ENCODE results near the gene PCSK7. TPM values are rescaled to one million over a fixed set of nuclear protein-coding genes. Genes with fewer than 3 reads are reported as not detected.

PCSK7 gene
- total and polyA plus RNA-seq, 2 of the 4 experiments (the other 2 are of a cell fraction), result 35.8 to 54.3 TPM

DNA sequence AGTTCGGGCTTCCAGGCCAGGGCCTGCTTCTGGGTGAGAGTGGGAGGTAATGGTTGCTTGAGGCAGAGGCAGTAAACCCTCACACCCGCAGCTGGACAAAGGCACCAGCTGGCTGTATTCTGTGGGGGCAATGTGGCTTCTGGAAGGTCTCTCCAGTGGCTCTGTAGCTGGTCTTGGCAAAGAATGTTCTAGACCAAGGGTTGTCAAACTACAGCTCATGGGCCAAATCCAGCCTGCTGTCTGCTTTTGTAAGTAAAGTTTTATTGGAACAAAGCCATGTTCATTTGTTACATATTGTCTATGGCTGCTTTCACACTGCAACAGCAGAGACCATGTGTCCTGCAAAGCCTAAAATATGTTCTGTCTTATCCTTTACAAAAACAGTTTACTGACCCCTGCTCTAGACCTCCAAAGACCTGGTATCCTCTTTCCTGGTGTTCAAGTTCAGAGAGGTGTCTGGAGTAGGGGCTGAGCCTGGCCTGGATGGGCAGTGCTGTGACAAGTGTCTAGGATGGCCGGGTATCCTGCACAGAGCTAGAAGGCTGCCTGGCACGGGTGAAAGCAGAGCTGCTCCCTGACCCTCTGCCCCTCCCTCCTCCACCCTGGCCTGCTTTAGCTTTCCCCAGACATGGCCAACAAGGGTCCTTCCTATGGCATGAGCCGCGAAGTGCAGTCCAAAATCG is 29.3 kb downstream of the PCSK7 start:
- dilution Hi-C loops (cut with HindIII; ENCODE audit: low sequenced_read_pairs, unreplicated experiment) (no loop called here), intact Hi-C loops (cut with micrococcal nuclease) (no loop called here), in situ Hi-C loops (cut with MboI; ENCODE audit: low sequenced_read_pairs) (no loop called here)
- ChIA-PET CTCF (interaction anchor here (0.7 to 0.9 kb wide), 2 partner anchors 20 to 22 kb away, joined by 4 read pairs; no protein-coding TSS in a partner anchor), POLR2A (ENCODE audit: unreplicated experiment) (interaction anchor here (0.7 to 1.8 kb wide), 3 partner anchors 20 to 56 kb away, joined by 3 to 6 read pairs (median 4); partner anchors contain the start of gene SIDT2)
- Histone ChIP-seq H3K4me1 (ENCODE audit: control insufficient read depth, insufficient read depth, low read length) (peaks cover 46% of the 10 kb centered on the region), H3K27ac (ENCODE audit: insufficient read depth, low read length) (peak overlapping the region; percentile 91), H2AK9ac (replicated peaks; ENCODE audit: low read depth, low read length, poor library complexity) (peak overlapping the region; percentile 38), H3K18ac (ENCODE audit: low read depth, low read length) (no peak overlapping the region; the same call in 1 of the 2 replicates), H3K79me1 (ENCODE audit: low read depth in 1 of 2, low read length in 2 of 2) (peaks cover 29 to 61% of the 10 kb centered on the region in 2 experiments), H3K9me1 (ENCODE audit: insufficient read depth, low read length) (peaks cover 28% of the 10 kb centered on the region), H3K4ac (ENCODE audit: low read depth, low read length) (peak overlapping the region; percentile 96), H2BK20ac (ENCODE audit: low read depth, low read length) (no peak overlapping the region), H2AFZ (replicated peaks; ENCODE audit: low read length, poor library complexity) (peak overlapping the region; percentile 4), H3K27me3 (ENCODE audit: control insufficient read depth, insufficient read depth, low read length) (no peaks in the 10 kb centered on the region), H3K23ac (ENCODE audit: low read depth, low read length) (peak overlapping the region; percentile 91), H4K8ac (ENCODE audit: low read depth in 2 of 2, low read length in 2 of 2) (peak overlapping the region; percentile 93 to 96; a peak in 1 of 4 replicates), H2AK5ac (ENCODE audit: low read depth, low read length) (peak overlapping the region; percentile 97), H3K9me3 (ENCODE audit: control insufficient read depth, insufficient read depth, low read length) (no peaks in the 10 kb centered on the region), H2BK120ac (ENCODE audit: low read depth, low read length) (peak overlapping the region; percentile 2; the same call in 1 of the 2 replicates), H2BK15ac (ENCODE audit: low read depth, low read length) (no peak overlapping the region), H3K4me3 (ENCODE audit: insufficient read depth, low read depth, low read length) (peak overlapping the region; percentile 49), H4K5ac (ENCODE audit: low read depth, low read length) (0 out of 2 replicates have a peak overlapping the region, but pooled peaks have one; percentile 25), H3K14ac (replicated peaks; ENCODE audit: low read depth, low read length) (peak overlapping the region; percentile 98), H3K9ac (ENCODE audit: low read depth, low read length) (peak overlapping the region; percentile 92), H2BK5ac (ENCODE audit: low read depth, low read length, poor library complexity, severe bottlenecking) (peak overlapping the region; percentile 83), H3K56ac (ENCODE audit: extremely low read depth, insufficient read depth, low read length) (peak overlapping the region; percentile 50; the same call in 1 of the 2 replicates), H4K20me1 (ENCODE audit: insufficient read depth, low read length) (peaks cover 58% of the 10 kb centered on the region), H4K91ac (ENCODE audit: insufficient read depth, low read depth, low read length) (peak overlapping the region; percentile 78), H3K4me2 (ENCODE audit: low read depth, low read length) (peak overlapping the region; percentile 80), H3K36me3 (ENCODE audit: control insufficient read depth, insufficient read depth, low read length) (peaks cover 45% of the 10 kb centered on the region)
- TF ChIP-seq SMC3 (IDR thresholded peaks at IDR 0.05; ENCODE audit: low read depth, low read length) (no peak), FOS (IDR thresholded peaks at IDR 0.05; ENCODE audit: low read depth, low read length) (no peak), RCOR1 (IDR thresholded peaks at IDR 0.05; ENCODE audit: insufficient replicate concordance, low read length) (no peak), BHLHE40 (IDR thresholded peaks at IDR 0.05; ENCODE audit: low read depth, low read length) (no peak), CHD1 (IDR thresholded peaks at IDR 0.05; ENCODE audit: low read depth, low read length) (no peak), NFE2L2 (IDR thresholded peaks at IDR 0.05; ENCODE audit: low read depth, low read length) (no peak), MAZ (IDR thresholded peaks at IDR 0.05; ENCODE audit: borderline replicate concordance, low read depth, low read length) (no peak; the same call in 1 of the 2 replicates), MAFK (IDR thresholded peaks at IDR 0.05; ENCODE audit: low read depth, low read length) (no peak), USF2 (IDR thresholded peaks at IDR 0.05; ENCODE audit: low read depth, low read length) (no peak), RFX5 (IDR thresholded peaks at IDR 0.05; ENCODE audit: low read depth, low read length) (no peak)
- TF ChIP-seq, protein P1, sequence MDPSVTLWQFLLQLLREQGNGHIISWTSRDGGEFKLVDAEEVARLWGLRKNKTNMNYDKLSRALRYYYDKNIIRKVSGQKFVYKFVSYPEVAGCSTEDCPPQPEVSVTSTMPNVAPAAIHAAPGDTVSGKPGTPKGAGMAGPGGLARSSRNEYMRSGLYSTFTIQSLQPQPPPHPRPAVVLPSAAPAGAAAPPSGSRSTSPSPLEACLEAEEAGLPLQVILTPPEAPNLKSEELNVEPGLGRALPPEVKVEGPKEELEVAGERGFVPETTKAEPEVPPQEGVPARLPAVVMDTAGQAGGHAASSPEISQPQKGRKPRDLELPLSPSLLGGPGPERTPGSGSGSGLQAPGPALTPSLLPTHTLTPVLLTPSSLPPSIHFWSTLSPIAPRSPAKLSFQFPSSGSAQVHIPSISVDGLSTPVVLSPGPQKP (IDR thresholded peaks at IDR 0.05; ENCODE audit: borderline replicate concordance, low read depth, low read length), result no peak
- DNase-seq, result no peak
- BruUV-seq (replicated peaks), result no TSS peak
- WGBS, 2 experiments (ENCODE audit: extremely low coverage in 2 of 2, insufficient read length in 1 of 2), result no CpG with 5 or more reads among the region's 7 CpGs
- no peak for ATAC-seq (ENCODE audit: low read depth)
